Keratinocyte (primary cell): ENCODE measurements around the gene PLPPR2.

ENCODE experiments used
- EZH2 ChIP-seq: IDR thresholded peaks from one replicate; pipeline ENCODE4 v1.6.1; 2012; ENCODE audit warnings: inconsistent platforms, mild to moderate bottlenecking, low read length, moderate library complexity
- TF ChIP-seq, protein P1 (sequence below), 3 experiments: IDR thresholded peaks in 1 of 3; conservative IDR thresholded peaks in 1 of 3; optimal IDR thresholded peaks in 1 of 3; 2 replicates in 2 of 3; 3 replicates in 1 of 3; pipeline versions ENCODE3 to v1.5.1; 2011; ENCODE audit warnings: low read length in 3 of 3, mild to moderate bottlenecking in 3 of 3, moderate library complexity in 2 of 3, control low read depth in 1 of 3, inconsistent platforms in 1 of 3; ENCODE audit not compliant: insufficient read depth in 2 of 3; ENCODE audit errors: extremely low read depth in 1 of 3

DNA sequence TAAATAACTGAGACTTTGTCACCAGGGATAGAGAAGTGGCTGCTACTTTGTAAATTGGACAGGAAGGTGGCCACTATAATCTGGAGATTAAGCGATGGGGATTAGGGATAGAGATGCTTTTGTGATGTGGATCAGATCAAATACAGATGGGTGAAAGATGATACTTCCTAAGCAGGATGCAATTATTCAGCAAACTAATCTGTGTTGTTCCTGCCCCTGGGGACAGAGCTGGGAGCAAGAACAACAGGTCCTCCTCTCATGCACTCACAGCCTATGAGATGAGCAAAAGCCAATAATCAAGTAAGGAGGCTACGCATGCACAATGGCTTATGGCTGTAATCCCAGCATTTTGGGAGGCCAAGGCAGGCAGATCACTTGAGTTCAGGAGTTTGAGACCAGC, 59.3 kb downstream of the PLPPR2 start:
- no peak for TF ChIP-seq EZH2
- TF ChIP-seq, protein P1, sequence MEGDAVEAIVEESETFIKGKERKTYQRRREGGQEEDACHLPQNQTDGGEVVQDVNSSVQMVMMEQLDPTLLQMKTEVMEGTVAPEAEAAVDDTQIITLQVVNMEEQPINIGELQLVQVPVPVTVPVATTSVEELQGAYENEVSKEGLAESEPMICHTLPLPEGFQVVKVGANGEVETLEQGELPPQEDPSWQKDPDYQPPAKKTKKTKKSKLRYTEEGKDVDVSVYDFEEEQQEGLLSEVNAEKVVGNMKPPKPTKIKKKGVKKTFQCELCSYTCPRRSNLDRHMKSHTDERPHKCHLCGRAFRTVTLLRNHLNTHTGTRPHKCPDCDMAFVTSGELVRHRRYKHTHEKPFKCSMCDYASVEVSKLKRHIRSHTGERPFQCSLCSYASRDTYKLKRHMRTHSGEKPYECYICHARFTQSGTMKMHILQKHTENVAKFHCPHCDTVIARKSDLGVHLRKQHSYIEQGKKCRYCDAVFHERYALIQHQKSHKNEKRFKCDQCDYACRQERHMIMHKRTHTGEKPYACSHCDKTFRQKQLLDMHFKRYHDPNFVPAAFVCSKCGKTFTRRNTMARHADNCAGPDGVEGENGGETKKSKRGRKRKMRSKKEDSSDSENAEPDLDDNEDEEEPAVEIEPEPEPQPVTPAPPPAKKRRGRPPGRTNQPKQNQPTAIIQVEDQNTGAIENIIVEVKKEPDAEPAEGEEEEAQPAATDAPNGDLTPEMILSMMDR (optimal IDR thresholded peaks at IDR 0.05 in 1 of 3, IDR thresholded peaks at IDR 0.05 in 1 of 3, conservative IDR thresholded peaks at IDR 0.05 in 1 of 3; ENCODE audit: extremely low read depth in 1 of 3, insufficient read depth in 2 of 3, low read length in 3 of 3), result no peak
